GM11168 (cell line): ENCODE measurements around the gene EHMT1.
"Not testable (repeated sequence)": the region's sequence is repeated elsewhere in the genome, so short reads cannot be mapped to it uniquely, and the experiment has no call there.

Experiments used
- in situ Hi-C: fragments of 300-500 bp; cut with MboI; formaldehyde crosslinking; loops from one replicate; pipeline ENCODE4 v1.12.0; 2022; ENCODE audit warnings: low sequenced_read_pairs; ENCODE audit not compliant: unreplicated experiment

Gene EHMT1

DNA sequence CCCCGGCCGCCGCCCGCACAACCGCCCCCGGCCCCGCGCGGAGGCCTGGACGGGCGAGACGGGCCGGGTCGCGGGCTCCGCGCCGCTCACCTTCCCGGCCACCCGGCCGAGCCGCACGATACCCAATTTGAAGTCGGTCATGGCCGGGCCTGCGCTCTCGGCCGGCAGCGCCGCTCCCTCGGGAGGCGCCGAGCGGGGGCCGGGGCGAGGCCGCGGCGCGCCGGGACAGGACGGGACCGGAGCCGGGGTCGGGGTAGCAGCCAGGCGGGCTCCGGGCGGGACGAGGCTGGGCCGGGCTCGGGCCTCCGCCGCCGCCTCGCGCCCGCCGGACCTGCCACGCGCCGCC is 28.7 kb upstream of the EHMT1 start:
- in situ Hi-C loops = no loop called here

DNA sequence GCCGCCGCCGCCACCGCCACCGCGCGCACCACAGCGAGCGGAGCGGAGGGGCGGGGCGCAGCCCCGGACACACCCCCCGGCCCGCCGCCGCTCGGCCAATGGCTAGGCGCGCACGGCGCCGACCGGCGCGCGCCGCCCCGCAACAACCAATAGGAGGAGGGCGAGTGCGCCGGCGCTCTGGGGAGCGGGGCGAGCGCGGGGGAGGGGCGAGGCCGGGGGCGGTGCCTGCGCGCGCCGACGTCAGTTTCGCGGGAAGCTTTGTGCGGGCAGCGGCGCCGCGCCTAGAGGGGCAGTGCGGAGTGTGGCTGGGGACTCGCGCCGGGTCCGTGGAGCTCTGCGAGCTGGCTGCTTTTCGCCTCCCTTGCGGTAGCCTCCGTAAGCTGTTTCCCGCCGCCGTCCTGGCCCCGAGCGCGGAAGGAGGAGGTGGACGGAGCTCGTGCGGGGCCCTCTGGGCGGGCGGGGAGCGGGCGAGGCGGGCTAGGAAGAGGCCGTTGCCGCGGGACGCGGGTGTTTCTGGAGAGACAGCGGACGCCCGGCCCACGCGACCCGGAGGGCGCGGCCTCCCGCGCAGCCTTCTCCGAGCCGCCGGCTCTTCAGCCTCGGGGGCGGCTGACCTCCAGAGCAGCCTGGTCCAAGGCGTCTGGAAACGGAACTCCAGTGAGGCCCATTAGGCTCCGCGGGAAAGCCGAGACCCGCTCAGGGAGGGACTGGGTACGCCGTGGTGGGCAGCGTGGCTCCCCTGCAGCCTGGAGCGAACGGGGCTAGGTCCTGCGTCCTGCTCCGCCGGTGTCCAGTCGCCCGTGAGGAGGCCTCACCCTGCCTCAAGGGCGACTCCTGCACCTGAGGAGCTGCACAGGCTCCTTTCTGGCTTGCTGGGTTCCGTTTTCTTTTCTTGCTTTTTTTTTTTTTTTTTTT is 28.1 kb upstream of the EHMT1 start, which contains the start of gene ZMYND19:
Gene ZMYND19 (minus strand): TSS at position 44 of the 915 bp plus-strand sequence. CDS start 249 bp downstream, outside the sequence.
- in situ Hi-C loops = no loop called here

DNA sequence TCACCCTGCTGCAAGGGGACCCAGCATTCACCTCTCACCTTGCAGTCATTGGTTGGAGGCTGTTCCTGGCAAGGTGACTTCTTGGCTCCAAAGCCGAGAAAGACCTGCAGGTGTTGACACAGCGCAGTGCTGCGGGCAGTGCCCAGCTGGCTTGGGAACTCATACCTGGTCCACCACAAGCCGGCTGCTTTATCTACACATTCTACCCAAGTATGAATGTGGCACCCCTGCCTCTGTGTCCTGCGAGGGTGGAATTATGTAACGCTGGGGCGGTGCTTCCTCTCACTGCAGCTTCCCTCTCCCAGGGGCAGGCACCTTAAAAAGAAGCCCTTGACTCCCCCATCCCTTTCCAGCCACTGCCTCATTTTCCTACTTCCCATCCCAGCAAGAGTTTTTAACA is 26.0 kb upstream of the EHMT1 start:
- in situ Hi-C loops = no loop called here

DNA sequence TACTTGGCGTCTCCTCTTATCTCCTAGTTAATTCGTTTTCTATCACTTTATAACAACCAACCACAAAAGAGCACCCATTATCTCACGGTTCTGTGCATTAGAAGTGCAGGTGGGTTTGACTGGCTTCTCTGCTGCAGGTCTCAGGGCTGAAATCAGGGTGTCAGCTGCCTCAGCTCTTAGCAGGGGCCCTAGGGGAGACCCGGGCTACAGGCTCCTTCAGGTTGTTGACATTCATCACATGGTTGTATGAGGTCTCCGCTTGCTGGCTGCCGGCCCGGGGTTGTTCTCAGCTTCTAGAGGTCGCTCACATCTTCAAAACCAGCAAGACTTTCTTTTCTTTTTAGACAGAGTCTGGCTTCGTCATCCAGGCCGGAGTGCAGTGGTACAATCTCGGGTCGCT is 25.6 kb upstream of the EHMT1 start:
- in situ Hi-C loops = no loop called here

DNA sequence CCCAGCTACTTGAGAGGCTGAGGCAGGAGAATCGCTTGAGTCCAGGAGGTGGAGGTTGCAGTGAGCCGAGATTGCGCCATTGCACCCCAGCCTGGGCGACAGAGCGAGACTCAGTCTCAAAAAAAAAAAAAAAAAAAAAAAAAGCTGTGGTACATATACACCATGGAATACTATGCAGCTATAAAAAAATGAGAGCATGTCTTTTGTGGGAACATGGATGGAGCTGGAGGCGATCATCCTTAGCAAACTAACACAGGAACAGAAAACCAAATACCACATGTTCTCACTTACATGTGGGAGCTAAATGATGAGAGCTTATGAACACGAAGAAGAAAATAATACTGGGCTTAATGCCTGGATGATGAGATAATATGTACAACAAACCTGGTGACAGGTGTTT is 22.2 kb upstream of the EHMT1 start:
- in situ Hi-C loops = not testable (repeated sequence)

DNA sequence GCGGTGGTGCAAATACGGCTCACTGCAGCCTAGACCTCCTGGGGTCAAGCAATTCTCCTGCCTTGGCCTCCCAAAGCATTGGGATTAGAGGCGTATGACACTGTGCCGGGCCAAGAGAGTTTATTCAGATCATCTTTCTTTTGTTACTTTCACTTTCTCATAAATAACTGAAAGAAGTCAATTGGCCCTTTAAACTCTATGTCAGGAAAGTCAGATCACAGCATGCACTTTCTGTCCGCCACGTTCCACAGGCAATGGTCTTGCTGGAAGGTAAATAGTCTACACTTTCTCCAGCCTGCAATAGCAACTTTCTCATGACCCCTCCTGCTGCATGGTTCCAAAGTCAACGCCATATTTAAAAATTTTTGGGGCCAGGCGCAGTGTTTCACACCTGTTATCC is 19.9 kb upstream of the EHMT1 start:
- in situ Hi-C loops = no loop called here

DNA sequence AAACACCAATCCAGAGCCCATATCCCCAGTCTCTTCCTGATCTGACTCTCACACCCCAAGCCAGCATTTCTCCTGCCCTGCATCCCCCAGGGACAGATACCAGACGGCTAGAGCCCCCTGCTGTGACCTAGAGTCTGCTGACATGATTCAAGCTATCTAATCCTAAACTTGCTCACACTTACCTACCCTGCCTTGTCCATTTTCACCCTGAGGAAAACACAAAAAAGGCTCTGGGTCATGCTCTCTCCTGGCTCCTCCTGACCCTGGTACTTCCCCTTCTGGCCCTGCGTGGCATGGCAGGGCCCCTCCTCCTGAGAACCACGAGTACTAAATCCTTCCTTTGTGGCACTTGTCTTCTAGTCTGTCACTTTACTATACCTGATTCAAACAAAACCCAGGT is 16.1 kb upstream of the EHMT1 start:
- in situ Hi-C loops = no loop called here

DNA sequence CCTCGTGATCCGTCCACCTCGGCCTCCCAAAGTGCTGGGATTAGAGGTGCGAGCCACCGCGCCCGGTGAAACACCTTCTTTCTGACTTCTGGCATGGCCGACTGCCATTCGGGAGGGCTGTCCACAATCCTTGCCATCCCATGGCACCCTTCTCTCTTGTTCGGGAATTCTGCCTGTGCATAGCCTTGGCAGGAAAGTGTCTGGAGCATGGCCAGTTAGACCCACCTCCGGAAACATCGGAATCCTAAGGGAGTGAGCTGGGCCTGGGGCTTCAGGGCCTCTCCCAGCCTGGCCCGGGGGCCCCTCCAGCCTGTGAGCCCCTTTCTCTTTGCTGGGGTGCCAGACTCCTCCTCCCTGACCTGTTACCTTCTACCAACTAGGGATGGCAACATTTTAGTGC is 14.9 kb upstream of the EHMT1 start:
- in situ Hi-C loops = no loop called here

DNA sequence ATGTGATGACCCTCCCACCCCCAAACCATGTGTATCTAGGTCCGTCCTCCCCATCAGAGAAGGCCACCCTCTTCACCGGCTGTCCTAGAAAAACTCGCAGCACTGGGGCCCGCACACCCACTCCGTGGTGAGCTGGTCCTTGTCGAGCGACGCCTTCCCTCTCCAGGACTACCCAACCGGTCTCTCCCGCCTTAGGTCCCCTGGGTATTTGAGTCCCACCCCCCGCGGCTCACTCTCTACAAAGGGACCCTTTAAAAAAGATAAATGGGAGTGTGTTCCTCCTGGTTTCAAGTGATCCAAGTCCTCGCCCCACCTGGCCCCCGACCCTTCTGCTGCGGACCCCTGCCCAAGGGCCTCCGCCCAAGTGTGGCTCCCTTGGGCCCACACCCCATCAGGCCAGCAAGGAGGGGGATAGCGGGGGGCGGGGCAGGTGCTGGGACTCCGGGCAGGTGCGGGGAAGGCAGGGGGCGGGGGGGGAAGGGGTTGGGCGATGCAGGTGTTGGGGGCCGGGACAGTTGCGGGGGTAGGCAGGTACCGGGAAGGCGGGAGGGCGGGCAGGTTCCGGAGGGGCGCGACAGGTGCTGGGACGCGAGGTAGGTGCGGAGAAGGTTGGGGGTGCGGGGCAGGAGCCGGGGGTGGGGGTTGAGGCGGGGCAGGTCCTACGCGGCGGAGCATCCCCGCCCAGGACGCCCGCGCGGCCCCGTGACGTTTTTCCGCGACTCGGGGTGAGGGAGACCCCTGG is 14.3 kb upstream of the EHMT1 start:
- in situ Hi-C loops = no loop called here

DNA sequence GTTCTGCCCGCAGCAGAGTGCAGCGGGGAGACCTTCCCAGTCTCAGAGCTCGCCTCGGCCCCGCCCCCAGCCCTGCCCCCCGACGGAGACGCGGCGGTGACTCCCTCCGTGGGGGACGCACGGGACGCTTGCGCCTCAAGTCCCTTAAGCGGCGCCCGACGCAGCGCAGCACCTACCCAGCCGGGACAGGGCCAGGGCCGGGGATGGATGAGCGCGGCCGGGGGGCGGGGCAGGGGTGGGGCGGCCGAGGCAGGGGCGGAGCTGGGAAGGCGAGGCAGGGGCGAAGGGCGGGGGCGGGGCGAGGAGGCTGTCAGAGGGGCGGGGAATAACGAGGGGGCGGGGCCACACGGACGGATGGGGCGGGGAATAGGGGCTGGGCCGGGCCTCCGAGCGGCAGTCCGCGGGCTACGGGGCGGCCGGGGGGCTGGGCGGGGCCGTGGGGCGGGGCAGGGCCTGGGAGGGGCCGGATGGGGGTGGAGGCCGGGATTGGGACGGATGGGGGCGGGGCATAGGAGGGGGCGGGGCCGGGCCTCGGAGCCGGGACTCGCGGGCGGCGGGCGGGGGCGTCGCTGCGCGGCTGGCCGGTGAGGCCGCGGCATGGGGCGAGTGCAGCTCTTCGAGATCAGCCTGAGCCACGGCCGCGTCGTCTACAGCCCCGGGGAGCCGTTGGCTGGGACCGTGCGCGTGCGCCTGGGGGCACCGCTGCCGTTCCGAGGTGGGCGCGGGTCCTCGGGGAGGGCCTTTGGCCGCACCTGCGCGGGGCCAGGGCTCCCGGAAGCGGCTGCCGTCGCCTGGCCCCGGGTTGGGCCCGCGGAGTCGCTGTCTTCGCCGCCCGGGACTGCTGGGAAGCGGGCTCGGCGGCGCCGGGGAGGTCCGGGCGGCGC is 13.4 kb upstream of the EHMT1 start, which contains the start of gene ARRDC1:
Gene ARRDC1 (plus strand): TSS at position 566 of the 884 bp plus-strand sequence. CDS start 32 bp downstream, at position 598.
- in situ Hi-C loops = no loop called here

DNA sequence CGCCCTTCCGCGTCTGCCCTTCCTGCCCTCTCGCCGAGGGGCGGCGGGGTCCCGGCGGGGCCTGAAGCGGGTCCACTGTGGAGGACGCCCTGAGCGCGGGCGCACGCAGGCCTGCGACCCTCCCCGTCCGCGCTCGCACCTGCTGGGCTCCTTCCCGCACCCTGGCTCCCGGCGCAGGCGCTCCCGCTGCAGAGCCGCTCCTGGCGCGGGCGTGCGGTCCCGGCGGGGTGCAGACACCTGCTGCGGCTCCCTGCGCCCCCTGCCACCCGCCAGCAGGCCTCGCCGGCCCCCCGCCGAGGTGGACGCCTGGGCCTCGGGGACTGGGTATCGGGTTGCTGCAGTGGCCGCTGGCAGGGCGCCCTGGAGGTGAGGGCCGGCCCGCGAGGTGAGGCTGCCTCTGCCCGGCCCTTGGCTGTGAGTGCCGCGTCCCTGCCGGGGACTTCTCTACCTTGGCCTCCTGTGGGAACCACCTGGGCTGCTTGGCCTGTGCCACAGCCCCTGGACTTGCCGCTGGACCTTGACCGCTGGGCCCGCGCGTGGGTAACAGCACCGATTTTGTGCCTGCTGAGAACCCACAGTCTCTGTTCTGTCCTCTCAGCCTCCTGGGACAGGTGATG is 12.7 kb upstream of the EHMT1 start:
- in situ Hi-C loops = no loop called here

DNA sequence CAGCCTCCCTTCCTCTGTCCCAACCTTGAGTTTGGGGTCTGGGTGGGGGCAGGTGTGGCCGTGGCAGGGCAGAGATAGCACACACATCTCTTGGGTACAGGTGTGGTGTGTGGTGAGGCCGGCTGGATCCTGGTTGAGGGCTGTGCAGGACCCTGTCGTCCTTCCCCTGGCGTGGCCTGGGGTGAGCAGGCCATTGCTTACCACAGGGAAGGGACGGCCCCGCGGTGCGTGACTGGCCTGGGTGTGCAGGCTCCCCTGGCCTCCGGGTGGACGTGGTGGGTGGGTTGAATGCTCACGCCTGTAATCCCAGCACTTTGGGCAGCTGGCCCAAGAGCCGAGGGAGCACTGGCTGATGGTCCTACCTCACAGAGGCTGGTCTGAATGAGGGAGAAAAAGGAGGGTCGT is 12.1 kb upstream of the EHMT1 start:
- in situ Hi-C loops = no loop called here

DNA sequence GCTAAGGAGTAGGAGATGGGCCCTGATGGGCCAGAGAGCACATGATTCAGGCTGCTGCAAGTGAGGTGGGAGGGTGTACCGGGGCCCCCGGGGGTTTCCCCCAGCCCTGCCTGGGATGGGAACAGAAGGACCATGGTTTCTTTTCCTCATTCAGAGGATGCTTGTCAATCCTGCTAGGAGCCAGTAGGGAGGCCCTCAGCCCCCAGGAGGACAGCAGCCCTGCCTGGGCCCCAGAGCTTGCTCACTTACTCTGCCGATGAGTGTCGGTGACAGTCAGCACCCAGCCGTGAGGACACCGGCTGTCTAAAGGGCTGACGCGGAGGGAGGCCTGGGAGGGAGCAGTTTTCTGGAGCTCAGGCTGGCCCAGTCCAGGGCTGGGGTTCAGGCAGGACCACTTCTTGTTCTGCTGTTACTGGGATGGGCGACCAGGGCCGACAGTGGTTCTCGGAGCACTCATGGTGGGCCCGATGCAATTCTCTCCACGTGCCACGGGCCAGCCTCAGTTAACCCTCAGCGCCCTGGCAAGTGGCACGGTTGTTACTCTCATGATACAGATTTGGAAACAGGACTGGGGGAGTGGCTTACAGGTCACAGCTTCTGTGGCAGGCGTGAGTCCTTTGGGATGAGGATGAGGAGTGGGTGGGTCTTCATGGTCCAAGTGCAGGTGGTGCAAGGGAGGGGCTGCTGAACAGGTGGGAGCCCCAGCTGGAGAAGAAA is 11.5 kb upstream of the EHMT1 start:
- in situ Hi-C loops = no loop called here

DNA sequence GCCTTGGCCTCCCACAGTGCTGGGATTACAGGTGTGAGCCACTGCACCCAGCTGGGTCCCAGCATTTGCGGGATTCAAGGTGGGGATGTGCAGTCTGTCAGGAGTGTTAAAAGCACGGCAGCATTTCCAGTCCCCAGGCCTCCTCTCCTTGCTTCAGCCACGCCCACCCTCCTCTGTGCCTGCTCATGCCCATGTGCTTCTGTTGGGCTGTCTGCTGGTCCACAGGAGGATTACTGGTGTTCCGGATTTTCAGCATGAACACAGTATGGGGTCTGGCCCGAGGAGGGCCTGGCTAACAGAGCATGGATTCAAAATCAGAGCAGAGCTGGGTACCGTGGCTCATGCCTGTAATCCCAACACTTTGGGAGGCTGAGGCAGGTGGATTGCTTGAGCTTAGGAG is 7.9 kb upstream of the EHMT1 start:
- in situ Hi-C loops = no loop called here

DNA sequence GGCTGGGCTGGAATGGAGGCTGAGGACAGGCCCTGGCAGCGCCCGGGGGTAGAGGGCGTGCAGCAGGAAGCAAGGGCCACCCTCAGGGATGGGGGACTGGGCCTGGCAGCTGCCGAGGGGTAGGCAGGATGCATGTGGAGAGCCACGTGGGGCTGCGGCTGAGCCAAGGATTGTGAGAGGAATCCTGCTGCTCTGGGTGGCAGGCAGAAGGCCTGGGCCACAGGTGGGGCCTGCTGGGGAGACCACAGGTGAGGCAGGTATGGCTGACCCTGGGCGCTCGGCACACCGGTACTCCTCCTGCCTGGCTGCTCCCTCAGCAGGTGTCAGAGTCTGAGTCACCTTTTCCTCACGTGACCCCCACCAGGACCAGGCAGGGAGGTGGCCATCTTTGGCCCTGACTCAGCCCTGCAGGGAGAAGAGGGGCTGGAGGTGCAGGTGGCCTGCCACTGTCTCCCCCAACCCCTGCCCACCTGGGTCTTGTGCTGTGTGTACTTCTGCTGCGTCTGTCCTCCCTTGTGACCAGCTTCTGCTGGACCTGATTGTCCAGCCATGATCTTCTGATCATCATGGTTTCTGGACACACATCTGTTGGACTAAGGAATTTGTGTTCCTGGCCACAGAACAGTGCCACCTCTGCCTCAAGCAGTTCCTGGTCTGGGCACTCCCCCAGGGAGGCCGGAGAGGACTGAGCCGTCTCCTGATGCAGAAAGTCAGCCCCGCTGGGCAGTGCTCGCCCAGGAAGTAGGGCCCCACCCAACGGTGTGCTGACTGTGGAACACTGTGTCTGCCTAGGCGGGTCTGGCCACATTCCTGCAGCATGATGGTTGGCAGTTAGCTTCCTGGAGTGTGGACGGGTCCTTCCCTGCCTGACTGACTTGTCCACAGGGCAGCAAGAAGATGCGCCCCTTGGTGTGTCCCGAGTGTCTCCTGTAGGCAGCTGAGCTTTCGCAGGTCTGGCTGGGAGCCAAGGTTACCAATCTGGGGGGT is 6.9 kb upstream of the EHMT1 start:
- in situ Hi-C loops = no loop called here

DNA sequence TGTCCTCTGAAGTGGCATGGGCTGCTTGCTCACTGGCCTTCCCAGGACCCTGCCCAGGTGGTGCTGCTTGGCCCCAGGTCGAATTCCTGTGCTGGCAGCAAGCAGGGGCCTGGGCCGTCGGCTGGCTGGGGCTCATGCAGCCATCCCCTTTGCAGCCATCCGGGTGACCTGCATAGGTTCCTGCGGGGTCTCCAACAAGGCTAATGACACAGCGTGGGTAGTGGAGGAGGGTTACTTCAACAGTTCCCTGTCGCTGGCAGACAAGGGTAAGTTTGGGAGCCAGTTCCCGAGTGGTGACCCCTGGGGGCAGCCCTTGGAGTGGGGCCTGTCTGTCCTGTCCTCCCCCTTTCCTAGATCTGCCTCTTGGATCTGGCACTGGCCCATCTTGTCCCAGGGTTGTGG is 6.1 kb upstream of the EHMT1 start:
- in situ Hi-C loops = no loop called here

DNA sequence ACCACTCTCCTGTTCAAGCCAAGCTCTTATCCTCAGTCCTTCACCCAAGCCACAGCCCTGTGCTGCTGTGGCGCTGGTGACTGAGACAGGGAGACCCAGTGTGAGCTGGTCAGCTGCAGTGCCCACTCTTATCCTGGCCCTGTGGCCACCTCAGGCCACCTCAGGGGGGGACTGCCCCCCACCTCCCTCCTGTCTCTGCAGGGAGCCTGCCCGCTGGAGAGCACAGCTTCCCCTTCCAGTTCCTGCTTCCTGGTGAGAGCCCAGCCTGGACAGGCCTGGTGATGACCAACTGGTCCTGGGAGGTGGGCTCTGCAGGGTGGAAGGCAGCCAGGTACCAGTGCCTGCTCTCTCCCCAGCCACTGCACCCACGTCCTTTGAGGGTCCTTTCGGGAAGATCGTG is 5.5 kb upstream of the EHMT1 start:
- in situ Hi-C loops = no loop called here
